ENCODE results near the gene MYH9.

GRCh38 chr22:36355894-36356293, 31.9 kb downstream of the MYH9 start:
- TF ChIP-seq CTCF (IDR thresholded peaks at IDR 0.05) (no peak), EP300 (IDR thresholded peaks at IDR 0.05) (no peak), POLR2AphosphoS5 (IDR thresholded peaks at IDR 0.05) (no peak)

Measured in esophagus muscularis mucosa (tissue), 4 donors.